ENCODE data around the gene HOXD9.

The HOXD9 gene

GRCh38 chr2:176110415-176111308, 11.9 kb upstream of the HOXD9 start:
- DNase-seq (ENCODE audit: low read depth) = no peak

- no peak for DNase-seq (ENCODE audit: low read depth)
Observed at GRCh38 chr2:176111309-176111663, 11.2 kb upstream of the HOXD9 start.

GRCh38 chr2:176111846-176112374, 10.6 kb upstream of the HOXD9 start:
- no peak for DNase-seq (ENCODE audit: low read depth)

GRCh38 chr2:176112375-176113302, 9.9 kb upstream of the HOXD9 start:
- no peak for DNase-seq (ENCODE audit: low read depth)

GRCh38 chr2:176114120-176114929, 8.2 kb upstream of the HOXD9 start:
- DNase-seq (ENCODE audit: low read depth) = no peak

GRCh38 chr2:176114930-176115625, 7.4 kb upstream of the HOXD9 start:
- DNase-seq (ENCODE audit: low read depth) = no peak

GRCh38 chr2:176115883-176116813, 6.4 kb upstream of the HOXD9 start, which contains the start of gene HOXD10:
TSS of gene HOXD10 (plus strand) at chr2:176116778. CDS start at chr2:176116834, 56 bp downstream.
- DNase-seq (ENCODE audit: low read depth) = no peak

GRCh38 chr2:176117162-176117822, 5.2 kb upstream of the HOXD9 start:
- DNase-seq (ENCODE audit: low read depth) = no peak

GRCh38 chr2:176117823-176118371, 4.6 kb upstream of the HOXD9 start:
- DNase-seq (ENCODE audit: low read depth) = no peak

- DNase-seq (ENCODE audit: low read depth) = no peak
Observed at GRCh38 chr2:176118601-176119339, 3.7 kb upstream of the HOXD9 start.

- no peak for DNase-seq (ENCODE audit: low read depth)
Observed at GRCh38 chr2:176120364-176121189, 1.9 kb upstream of the HOXD9 start.

GRCh38 chr2:176121190-176122051, 1.1 kb upstream of the HOXD9 start:
- no peak for DNase-seq (ENCODE audit: low read depth)

GRCh38 chr2:176122052-176122682, 352 bp upstream of the HOXD9 start:
- DNase-seq (ENCODE audit: low read depth) = no peak

- DNase-seq (ENCODE audit: low read depth) = no peak
Observed at GRCh38 chr2:176123411-176124109, 1.0 kb downstream of the HOXD9 start.
